ENCODE measurements around the gene HPSE2.

Gene HPSE2

DNA sequence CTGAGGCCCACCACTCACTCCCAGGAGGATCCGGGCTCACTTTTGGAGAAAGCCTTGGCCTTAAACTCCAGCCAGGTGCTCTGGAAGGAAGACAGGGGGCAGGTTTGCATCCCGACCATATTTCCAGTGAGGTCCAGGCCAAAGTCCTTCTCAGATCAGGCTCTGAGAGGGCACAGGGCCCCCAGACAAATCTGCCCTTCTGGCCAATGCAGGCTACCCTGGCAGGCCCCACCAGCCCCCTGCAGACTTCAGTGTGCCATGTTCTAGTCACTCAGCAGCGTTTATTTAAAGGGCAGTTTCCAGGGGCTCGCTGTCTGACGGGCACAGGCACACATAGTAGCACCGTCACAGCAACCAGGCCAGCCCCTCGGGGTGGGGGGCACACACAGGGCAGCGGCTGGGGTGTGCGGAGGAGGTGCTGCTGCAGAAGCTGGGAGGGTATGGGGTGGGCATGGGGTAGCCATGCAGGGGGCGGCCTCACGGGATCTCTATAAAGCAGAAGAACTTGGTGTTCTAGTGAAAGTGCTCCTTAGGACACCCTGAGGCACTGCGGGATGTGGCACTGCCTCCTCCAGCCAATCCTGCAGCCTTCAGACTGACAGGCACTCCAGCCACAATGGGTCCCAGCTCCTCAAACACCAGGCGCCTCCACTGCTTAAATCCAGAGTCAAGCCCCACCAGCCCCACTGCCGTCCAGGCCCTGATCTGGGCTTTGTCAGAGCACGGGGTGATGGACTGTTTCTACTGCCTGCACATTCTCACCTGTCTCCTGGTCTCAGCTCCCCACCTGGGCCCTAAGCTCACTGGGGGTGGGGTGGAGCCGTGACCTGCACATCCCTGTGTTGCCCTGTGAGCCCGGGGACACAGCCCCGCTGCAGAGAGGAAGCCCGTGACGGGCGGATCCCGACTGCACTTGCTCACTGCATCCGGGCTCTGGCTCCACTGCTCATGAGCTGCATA lies 811.1 kb downstream of the HPSE2 start:
- peaks cover 38% of the 10 kb centered on the region for H3K36me3 ChIP-seq (ENCODE audit: control insufficient read depth, insufficient read depth, low read length)
- TF ChIP-seq, protein P1, sequence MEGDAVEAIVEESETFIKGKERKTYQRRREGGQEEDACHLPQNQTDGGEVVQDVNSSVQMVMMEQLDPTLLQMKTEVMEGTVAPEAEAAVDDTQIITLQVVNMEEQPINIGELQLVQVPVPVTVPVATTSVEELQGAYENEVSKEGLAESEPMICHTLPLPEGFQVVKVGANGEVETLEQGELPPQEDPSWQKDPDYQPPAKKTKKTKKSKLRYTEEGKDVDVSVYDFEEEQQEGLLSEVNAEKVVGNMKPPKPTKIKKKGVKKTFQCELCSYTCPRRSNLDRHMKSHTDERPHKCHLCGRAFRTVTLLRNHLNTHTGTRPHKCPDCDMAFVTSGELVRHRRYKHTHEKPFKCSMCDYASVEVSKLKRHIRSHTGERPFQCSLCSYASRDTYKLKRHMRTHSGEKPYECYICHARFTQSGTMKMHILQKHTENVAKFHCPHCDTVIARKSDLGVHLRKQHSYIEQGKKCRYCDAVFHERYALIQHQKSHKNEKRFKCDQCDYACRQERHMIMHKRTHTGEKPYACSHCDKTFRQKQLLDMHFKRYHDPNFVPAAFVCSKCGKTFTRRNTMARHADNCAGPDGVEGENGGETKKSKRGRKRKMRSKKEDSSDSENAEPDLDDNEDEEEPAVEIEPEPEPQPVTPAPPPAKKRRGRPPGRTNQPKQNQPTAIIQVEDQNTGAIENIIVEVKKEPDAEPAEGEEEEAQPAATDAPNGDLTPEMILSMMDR (IDR thresholded peaks at IDR 0.05; ENCODE audit: insufficient read depth, low read length, poor library complexity, severe bottlenecking), result no peak

DNA sequence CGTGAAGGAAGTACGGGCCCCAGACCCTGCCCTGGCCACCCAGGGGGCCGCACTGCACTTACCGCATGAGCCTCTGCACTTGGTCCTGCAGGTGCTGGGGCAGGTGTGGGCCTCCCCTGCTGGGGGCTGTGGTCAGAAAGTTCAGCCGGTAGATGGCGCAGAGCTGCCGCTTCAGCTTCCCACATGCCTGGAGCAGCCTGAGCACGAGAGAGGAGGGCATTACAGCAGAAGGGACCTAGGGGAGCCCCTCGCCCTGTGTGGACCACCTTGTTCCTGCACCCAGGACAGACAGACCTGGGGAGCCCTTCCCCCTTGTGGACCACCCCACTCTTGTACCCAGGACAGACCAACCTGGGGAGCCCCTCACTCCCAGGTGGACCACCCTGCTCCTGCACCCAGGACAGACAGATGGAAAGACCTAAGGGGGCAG lies 811.9 kb downstream of the HPSE2 start:
- Histone ChIP-seq H3K4me3 (replicated peaks; ENCODE audit: low read depth, low read length) (no peak overlapping the region), H3K27me3 (replicated peaks; ENCODE audit: control insufficient read depth, insufficient read depth, low read length) (no peaks in the 10 kb centered on the region), H3K36me3 (ENCODE audit: control insufficient read depth, insufficient read depth, low read length) (peaks cover 41% of the 10 kb centered on the region)
- no peak for DNase-seq (ENCODE audit: extremely low read depth, insufficient read length)
- TF ChIP-seq, protein P1 (IDR thresholded peaks at IDR 0.05; ENCODE audit: insufficient read depth, low read length, poor library complexity, severe bottlenecking), result no peak

More for the DNA sequence above, 811.1 kb downstream of the HPSE2 start:
- no peak for DNase-seq (ENCODE audit: extremely low read depth, insufficient read length)
- Histone ChIP-seq H3K27me3 (replicated peaks; ENCODE audit: control insufficient read depth, insufficient read depth, low read length) (no peaks in the 10 kb centered on the region), H3K4me3 (replicated peaks; ENCODE audit: low read depth, low read length) (no peak overlapping the region)

DNA sequence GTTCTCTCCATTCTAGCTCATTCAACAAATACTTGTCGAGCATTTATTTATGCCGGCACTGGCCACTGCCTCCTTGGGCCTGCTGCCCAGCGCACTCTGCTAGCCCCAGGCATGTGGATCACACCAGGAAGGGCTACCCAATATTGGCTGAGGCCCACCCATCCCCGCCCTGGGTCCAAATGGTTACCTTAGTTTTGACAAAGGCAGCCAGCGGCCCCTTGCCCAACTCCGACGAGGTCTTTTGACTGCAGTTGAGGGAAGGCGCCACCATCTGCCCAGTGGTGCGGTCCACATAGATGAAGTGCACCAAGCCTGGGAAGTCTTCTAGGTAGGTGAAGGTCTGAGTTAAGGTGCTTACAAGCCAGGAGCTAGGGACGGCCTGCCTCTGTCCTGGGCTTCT lies 813.5 kb downstream of the HPSE2 start:
- no peak for DNase-seq (ENCODE audit: extremely low read depth, insufficient read length)
- Histone ChIP-seq H3K36me3 (ENCODE audit: control insufficient read depth, insufficient read depth, low read length) (peaks cover 44% of the 10 kb centered on the region), H3K4me3 (replicated peaks; ENCODE audit: low read depth, low read length) (no peak overlapping the region), H3K27me3 (replicated peaks; ENCODE audit: control insufficient read depth, insufficient read depth, low read length) (no peaks in the 10 kb centered on the region)
- TF ChIP-seq, protein P1 (IDR thresholded peaks at IDR 0.05; ENCODE audit: insufficient read depth, low read length, poor library complexity, severe bottlenecking), result no peak

DNA sequence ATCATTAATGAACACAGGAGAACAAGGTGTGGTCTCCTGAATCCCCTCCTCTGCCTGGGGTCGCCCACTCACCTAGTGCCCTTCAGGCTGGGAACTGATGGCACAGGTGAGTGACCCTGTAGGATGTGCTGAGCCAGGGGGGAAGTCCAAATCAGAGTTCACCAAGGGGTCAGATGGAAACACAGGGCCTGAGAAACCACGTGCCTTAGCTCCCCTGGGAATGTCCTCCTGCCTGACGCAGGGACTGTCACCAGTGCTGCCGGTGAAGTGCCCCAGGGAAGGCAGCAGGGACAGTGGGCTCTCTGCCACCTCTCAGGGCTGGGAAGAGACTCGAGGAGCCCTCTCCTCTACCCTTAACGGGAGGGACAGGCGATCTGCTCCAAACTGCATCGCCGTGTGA lies 814.9 kb downstream of the HPSE2 start:
- H3K36me3 ChIP-seq (ENCODE audit: control insufficient read depth, insufficient read depth, low read length), result peaks cover 45% of the 10 kb centered on the region
- DNase-seq (ENCODE audit: extremely low read depth, insufficient read length), result no peak

DNA sequence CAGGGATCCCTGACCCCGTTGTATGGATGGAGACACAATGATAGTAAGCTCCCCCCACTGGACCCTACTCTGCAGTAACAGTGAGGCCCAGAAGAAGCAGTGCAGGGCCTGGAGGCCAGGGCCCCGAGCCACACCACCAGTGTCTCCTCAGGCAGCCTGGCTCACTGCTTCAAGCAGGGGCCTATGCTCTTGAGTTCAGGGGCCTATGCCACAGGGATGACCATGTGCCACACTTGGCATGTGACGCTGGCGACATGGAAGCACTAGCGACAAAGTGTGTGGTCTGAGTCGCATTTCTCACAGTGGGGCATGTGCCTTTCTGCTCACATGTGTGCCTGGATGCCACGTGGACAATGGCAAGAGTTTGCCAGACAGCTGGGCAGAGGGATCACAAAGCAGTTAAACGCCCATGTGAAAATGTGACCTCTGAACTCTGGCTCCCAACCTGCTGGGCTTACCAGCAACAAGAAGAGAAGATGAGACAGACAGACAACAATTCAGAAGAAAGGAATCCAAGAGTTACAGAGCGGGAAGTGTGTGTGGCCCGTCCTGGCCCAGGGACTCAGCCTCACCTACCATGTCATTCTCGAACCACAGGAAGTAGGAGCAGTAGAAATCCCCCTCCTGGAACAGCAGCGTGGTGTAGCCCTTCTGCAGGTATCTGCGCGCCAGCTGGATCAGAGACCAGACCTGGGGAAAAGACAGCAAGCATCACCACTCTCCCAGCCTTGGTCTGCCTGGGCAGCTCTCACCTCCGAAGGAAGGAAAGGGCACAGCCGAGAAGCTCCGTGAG lies 816.0 kb downstream of the HPSE2 start:
- Histone ChIP-seq H3K4me3 (replicated peaks; ENCODE audit: low read depth, low read length) (no peak overlapping the region), H3K27me3 (replicated peaks; ENCODE audit: control insufficient read depth, insufficient read depth, low read length) (no peaks in the 10 kb centered on the region), H3K36me3 (ENCODE audit: control insufficient read depth, insufficient read depth, low read length) (peaks cover 42% of the 10 kb centered on the region)
- no peak for DNase-seq (ENCODE audit: extremely low read depth, insufficient read length)
- TF ChIP-seq, protein P1 (IDR thresholded peaks at IDR 0.05; ENCODE audit: insufficient read depth, low read length, poor library complexity, severe bottlenecking), result no peak

More for the DNA sequence above, 814.9 kb downstream of the HPSE2 start:
- TF ChIP-seq, protein P1 (IDR thresholded peaks at IDR 0.05; ENCODE audit: insufficient read depth, low read length, poor library complexity, severe bottlenecking), result no peak
- H3K4me3 ChIP-seq (replicated peaks; ENCODE audit: low read depth, low read length), result no peak overlapping the region
- no peaks in the 10 kb centered on the region for H3K27me3 ChIP-seq (replicated peaks; ENCODE audit: control insufficient read depth, insufficient read depth, low read length)

All from GM06990 (cell line).